ENCODE results near the gene DTX4. TPM values are rescaled to one million over a fixed set of nuclear protein-coding genes. Genes with fewer than 3 reads are reported as not detected.

The DTX4 gene
- total and polyA plus RNA-seq, 2 donors = 1.6 to 2.0 TPM

GRCh38 chr11:59205648-59206047 lies 33.7 kb downstream of the DTX4 start:
- no peak overlapping the region for H3K27ac ChIP-seq (ENCODE audit: low read depth in 1 of 2, low read length in 1 of 2)
- 98% methylated on average over 7 of the region's 7 CpGs for WGBS
- no peak for DNase-seq (ENCODE audit: low read depth in 6 of 9, low spot score in 9 of 9)
- H3K4me3 ChIP-seq (ENCODE audit: low read length in 2 of 2) = no peak overlapping the region
- no peaks in the 10 kb centered on the region for H3K36me3 ChIP-seq (ENCODE audit: control insufficient read depth in 2 of 2, insufficient read depth in 2 of 2, low read length in 1 of 2)
- H3K27me3 ChIP-seq (ENCODE audit: control insufficient read depth in 2 of 2, insufficient read depth in 1 of 2, low read length in 1 of 2) = no peaks in the 10 kb centered on the region
- H3K4me1 ChIP-seq (ENCODE audit: control insufficient read depth in 2 of 2, insufficient read depth in 2 of 2, low read length in 2 of 2) = peaks cover 0 to 2% of the 10 kb centered on the region in 2 donors
- H3K9me3 ChIP-seq (ENCODE audit: control insufficient read depth in 2 of 2, insufficient read depth in 1 of 2, low read length in 1 of 2) = no peaks in the 10 kb centered on the region

DNA sequence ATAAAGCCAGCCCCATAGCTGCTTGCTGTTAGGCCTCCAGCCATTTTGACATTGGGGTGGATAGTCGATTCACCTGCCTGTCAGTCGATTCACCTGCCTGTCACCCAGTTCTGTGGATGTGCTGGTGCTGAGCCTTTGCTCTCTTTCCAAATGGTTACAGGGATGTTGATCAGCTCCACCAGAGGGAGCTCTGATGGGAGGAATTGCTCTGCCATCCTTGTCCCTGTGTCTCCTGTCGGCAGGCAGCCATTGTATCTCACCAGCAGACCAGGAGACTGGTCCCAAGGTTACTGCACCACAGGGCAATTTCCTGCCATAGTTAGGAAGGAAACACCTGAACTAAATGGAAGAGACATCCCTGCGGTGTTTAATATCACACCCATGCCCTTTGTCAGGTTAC lies 34.7 kb downstream of the DTX4 start:
- no peaks in the 10 kb centered on the region for H3K36me3 ChIP-seq (ENCODE audit: control insufficient read depth in 2 of 2, insufficient read depth in 2 of 2, low read length in 1 of 2)
- no peaks in the 10 kb centered on the region for H3K27me3 ChIP-seq (ENCODE audit: control insufficient read depth in 2 of 2, insufficient read depth in 1 of 2, low read length in 1 of 2)
- peak in 1 of 9 donors; percentile 11 for DNase-seq (ENCODE audit: low read depth in 6 of 9, low spot score in 9 of 9)
- no peak overlapping the region for H3K4me3 ChIP-seq (ENCODE audit: low read length in 2 of 2)
- peaks cover 0 to 2% of the 10 kb centered on the region in 2 donors for H3K4me1 ChIP-seq (ENCODE audit: control insufficient read depth in 2 of 2, insufficient read depth in 2 of 2, low read length in 2 of 2)
- WGBS = 80% methylated on average over 4 of the region's 4 CpGs
- H3K9me3 ChIP-seq (ENCODE audit: control insufficient read depth in 2 of 2, insufficient read depth in 1 of 2, low read length in 1 of 2) = no peaks in the 10 kb centered on the region
- no peak overlapping the region for H3K27ac ChIP-seq (ENCODE audit: low read depth in 1 of 2, low read length in 1 of 2)

GRCh38 chr11:59207988-59208451 lies 36.1 kb downstream of the DTX4 start:
- H3K36me3 ChIP-seq (ENCODE audit: control insufficient read depth in 2 of 2, insufficient read depth in 2 of 2, low read length in 1 of 2) = no peaks in the 10 kb centered on the region
- no peaks in the 10 kb centered on the region for H3K27me3 ChIP-seq (ENCODE audit: control insufficient read depth in 2 of 2, insufficient read depth in 1 of 2, low read length in 1 of 2)
- no peak overlapping the region for H3K27ac ChIP-seq (ENCODE audit: low read depth in 1 of 2, low read length in 1 of 2)
- WGBS = 25% methylated on average over 5 of the region's 5 CpGs
- peaks cover 0 to 2% of the 10 kb centered on the region in 2 donors for H3K4me1 ChIP-seq (ENCODE audit: control insufficient read depth in 2 of 2, insufficient read depth in 2 of 2, low read length in 2 of 2)
- no peak overlapping the region for H3K4me3 ChIP-seq (ENCODE audit: low read length in 2 of 2)
- peak in 5 of 9 donors; percentile 11 to 51 (median 17) for DNase-seq (ENCODE audit: low read depth in 6 of 9, low spot score in 9 of 9)
- no peaks in the 10 kb centered on the region for H3K9me3 ChIP-seq (ENCODE audit: control insufficient read depth in 2 of 2, insufficient read depth in 1 of 2, low read length in 1 of 2)

GRCh38 chr11:59208956-59209355 lies 37.0 kb downstream of the DTX4 start:
- H3K4me1 ChIP-seq (ENCODE audit: control insufficient read depth in 2 of 2, insufficient read depth in 2 of 2, low read length in 2 of 2) = peaks cover 0 to 2% of the 10 kb centered on the region in 2 donors
- WGBS = 97% methylated on average over 2 of the region's 2 CpGs
- H3K4me3 ChIP-seq (ENCODE audit: low read length in 2 of 2) = no peak overlapping the region
- no peaks in the 10 kb centered on the region for H3K9me3 ChIP-seq (ENCODE audit: control insufficient read depth in 2 of 2, insufficient read depth in 1 of 2, low read length in 1 of 2)
- no peak overlapping the region for H3K27ac ChIP-seq (ENCODE audit: low read depth in 1 of 2, low read length in 1 of 2)
- no peaks in the 10 kb centered on the region for H3K36me3 ChIP-seq (ENCODE audit: control insufficient read depth in 2 of 2, insufficient read depth in 2 of 2, low read length in 1 of 2)
- no peaks in the 10 kb centered on the region for H3K27me3 ChIP-seq (ENCODE audit: control insufficient read depth in 2 of 2, insufficient read depth in 1 of 2, low read length in 1 of 2)
- no peak for DNase-seq (ENCODE audit: low read depth in 6 of 9, low spot score in 9 of 9)

DNA sequence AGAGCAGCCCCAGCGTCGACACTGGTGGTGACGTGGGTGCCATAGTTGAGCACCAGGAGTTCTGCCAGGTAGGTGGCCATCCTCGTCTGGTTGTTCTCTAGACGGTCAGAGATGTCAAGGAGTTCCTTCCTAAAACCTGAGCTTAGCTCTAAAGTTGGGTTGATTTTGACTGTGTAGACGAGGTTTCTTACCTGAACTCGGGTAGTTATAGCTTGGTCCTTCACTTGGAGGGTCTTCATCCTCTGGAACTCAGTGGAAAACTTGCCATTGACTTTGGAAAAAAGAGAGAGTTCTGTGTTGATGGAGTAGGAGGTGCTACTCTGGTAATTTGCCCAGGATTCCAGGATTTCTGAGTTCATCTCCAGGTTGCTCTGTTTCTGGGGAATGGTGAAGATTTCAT lies 40.3 kb downstream of the DTX4 start:
- Histone ChIP-seq H3K27ac (ENCODE audit: low read depth in 1 of 2, low read length in 1 of 2) (no peak overlapping the region), H3K4me3 (ENCODE audit: low read length in 2 of 2) (peak overlapping the region in 1 of 2 donors; percentile 16), H3K36me3 (ENCODE audit: control insufficient read depth in 2 of 2, insufficient read depth in 2 of 2, low read length in 1 of 2) (no peaks in the 10 kb centered on the region), H3K4me1 (ENCODE audit: control insufficient read depth in 2 of 2, insufficient read depth in 2 of 2, low read length in 2 of 2) (peaks cover 0 to 7% of the 10 kb centered on the region in 2 donors), H3K27me3 (ENCODE audit: control insufficient read depth in 2 of 2, insufficient read depth in 1 of 2, low read length in 1 of 2) (no peaks in the 10 kb centered on the region), H3K9me3 (ENCODE audit: control insufficient read depth in 2 of 2, insufficient read depth in 1 of 2, low read length in 1 of 2) (no peaks in the 10 kb centered on the region)
- 95% methylated on average over 7 of the region's 7 CpGs for WGBS
- DNase-seq (ENCODE audit: low read depth in 6 of 9, low spot score in 9 of 9) = no peak

DNA sequence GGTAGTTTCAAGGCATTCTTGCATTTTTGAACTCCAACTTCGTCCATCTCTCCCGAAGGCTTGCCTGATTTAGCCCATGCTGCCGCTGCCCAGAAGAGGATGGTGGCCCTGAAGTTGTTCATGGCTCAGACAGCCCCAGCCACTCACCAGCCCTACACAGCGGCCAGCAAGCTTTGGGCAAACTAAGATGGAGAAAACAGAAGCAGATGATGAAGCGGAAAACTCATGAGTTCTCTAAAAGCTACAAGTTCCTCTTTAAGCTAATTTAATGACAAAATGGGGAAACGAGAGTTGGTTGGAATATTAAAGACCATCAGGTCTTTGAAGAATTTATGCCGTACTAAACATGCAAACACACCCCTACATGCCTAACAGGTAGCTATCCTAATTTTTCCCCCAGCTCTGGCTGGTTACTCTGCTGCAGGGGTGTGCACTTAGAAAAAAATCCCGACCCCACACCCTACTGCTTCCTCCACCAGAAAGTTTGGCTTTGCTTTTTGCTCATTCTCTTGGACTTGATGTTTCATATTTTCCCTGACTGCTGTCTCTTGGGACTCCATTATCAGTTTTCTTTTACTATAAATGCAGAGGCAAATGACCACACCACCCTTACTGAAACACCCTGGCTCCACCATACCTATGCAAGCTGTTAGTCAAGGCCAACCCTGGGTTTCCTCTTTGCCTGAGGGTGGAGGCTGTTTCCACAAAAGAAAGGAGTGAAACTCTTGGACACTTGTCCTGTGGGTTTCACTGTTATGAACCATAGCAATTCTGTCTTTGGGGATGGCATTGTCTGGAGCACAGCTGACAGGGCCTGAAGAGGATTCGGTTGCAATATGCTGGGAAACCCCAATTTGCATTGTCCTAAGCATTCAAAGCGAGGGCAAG lies 41.1 kb downstream of the DTX4 start, which contains the start of gene MPEG1:
MPEG1 (minus strand) TSS at position 184 of the 888 bp plus-strand sequence; CDS start at position 122, 62 bp downstream.
- H3K4me3 ChIP-seq (ENCODE audit: low read length in 2 of 2) = peak within 1 kb of the TSS in 1 of 2 donors; percentile 16
- H3K27me3 ChIP-seq (ENCODE audit: control insufficient read depth in 2 of 2, insufficient read depth in 1 of 2, low read length in 1 of 2) = no peaks in the 10 kb centered on the region
- H3K9me3 ChIP-seq (ENCODE audit: control insufficient read depth in 2 of 2, insufficient read depth in 1 of 2, low read length in 1 of 2) = no peaks in the 10 kb centered on the region
- no peaks in the 10 kb centered on the region for H3K36me3 ChIP-seq (ENCODE audit: control insufficient read depth in 2 of 2, insufficient read depth in 2 of 2, low read length in 1 of 2)
- H3K4me1 ChIP-seq (ENCODE audit: control insufficient read depth in 2 of 2, insufficient read depth in 2 of 2, low read length in 2 of 2) = peaks cover 0 to 5% of the 10 kb centered on the region in 2 donors
- peak in 1 of 9 donors; percentile 24 for DNase-seq (ENCODE audit: low read depth in 6 of 9, low spot score in 9 of 9)
- H3K27ac ChIP-seq (ENCODE audit: low read depth in 1 of 2, low read length in 1 of 2) = no peak within 1 kb of the TSS
- 92% methylated on average over 10 of the region's 10 CpGs for WGBS

- no peak overlapping the region for H3K27ac ChIP-seq (ENCODE audit: low read depth in 1 of 2, low read length in 1 of 2)
- 95% methylated on average over 2 of the region's 2 CpGs for WGBS
- no peak overlapping the region for H3K4me3 ChIP-seq (ENCODE audit: low read length in 2 of 2)
- H3K9me3 ChIP-seq (ENCODE audit: control insufficient read depth in 2 of 2, insufficient read depth in 1 of 2, low read length in 1 of 2) = no peaks in the 10 kb centered on the region
- H3K36me3 ChIP-seq (ENCODE audit: control insufficient read depth in 2 of 2, insufficient read depth in 2 of 2, low read length in 1 of 2) = no peaks in the 10 kb centered on the region
- H3K4me1 ChIP-seq (ENCODE audit: control insufficient read depth in 2 of 2, insufficient read depth in 2 of 2, low read length in 2 of 2) = peaks cover 0 to 5% of the 10 kb centered on the region in 2 donors
- H3K27me3 ChIP-seq (ENCODE audit: control insufficient read depth in 2 of 2, insufficient read depth in 1 of 2, low read length in 1 of 2) = no peaks in the 10 kb centered on the region
- no peak for DNase-seq (ENCODE audit: low read depth in 6 of 9, low spot score in 9 of 9)
Measured at GRCh38 chr11:59214141-59214893, 42.4 kb downstream of the DTX4 start.

- 16% methylated on average over 9 of the region's 9 CpGs for WGBS
- Histone ChIP-seq H3K9me3 (ENCODE audit: control insufficient read depth in 2 of 2, insufficient read depth in 1 of 2, low read length in 1 of 2) (no peaks in the 10 kb centered on the region), H3K4me1 (ENCODE audit: control insufficient read depth in 2 of 2, insufficient read depth in 2 of 2, low read length in 2 of 2) (peaks cover 0 to 5% of the 10 kb centered on the region in 2 donors), H3K27me3 (ENCODE audit: control insufficient read depth in 2 of 2, insufficient read depth in 1 of 2, low read length in 1 of 2) (no peaks in the 10 kb centered on the region), H3K4me3 (ENCODE audit: low read length in 2 of 2) (no peak overlapping the region), H3K36me3 (ENCODE audit: control insufficient read depth in 2 of 2, insufficient read depth in 2 of 2, low read length in 1 of 2) (no peaks in the 10 kb centered on the region), H3K27ac (ENCODE audit: low read depth in 1 of 2, low read length in 1 of 2) (no peak overlapping the region)
- DNase-seq (ENCODE audit: low read depth in 6 of 9, low spot score in 9 of 9) = peak in 4 of 9 donors; percentile 13 to 55 (median 21)
Measured at GRCh38 chr11:59216641-59217564, 45.0 kb downstream of the DTX4 start.

Measured in thymus (tissue), 11 donors.